Neural cell (in vitro differentiated cells): ENCODE results near the gene NLRP10. TPM values are rescaled to one million over a fixed set of nuclear protein-coding genes. Genes with fewer than 3 reads are reported as not detected.

Experiments
- H2AFZ ChIP-seq: fragments of 200-600, 300-800 bp; sonication (generic), shearing (Covaris generic); 2 replicates; pipeline ENCODE4 v1.6.0; 2014; ENCODE audit warnings: low read depth, mild to moderate bottlenecking, antibody characterized with exemption, low read length, moderate library complexity
- H3F3A ChIP-seq: fragments of 200-600 bp; shearing (Covaris generic); 2 replicates; pipeline ENCODE4 v1.6.1; 2016; ENCODE audit warnings: mild to moderate bottlenecking, moderate library complexity, mixed read lengths, antibody characterized with exemption, low read length; ENCODE audit not compliant: insufficient read depth, poor library complexity, severe bottlenecking
- H3K27ac ChIP-seq: fragments of 200-600, 300-800 bp; sonication (generic), shearing (Covaris generic); 2 replicates; pipeline ENCODE4 v1.5.1; 2014; ENCODE audit warnings: mild to moderate bottlenecking, low read length, moderate library complexity
- H3K27me3 ChIP-seq: fragments of 300-800, 200-600 bp; sonication (generic), shearing (Covaris generic); 2 replicates; pipeline ENCODE4 v1.6.0; 2014; ENCODE audit warnings: mild to moderate bottlenecking, low read depth, low read length, moderate library complexity; ENCODE audit not compliant: insufficient read depth
- H3K36me3 ChIP-seq: fragments of 300-800, 200-600 bp; sonication (generic), shearing (Covaris generic); 2 replicates; pipeline ENCODE4 v1.5.1; 2014; ENCODE audit warnings: mild to moderate bottlenecking, antibody characterized with exemption, low read length, moderate library complexity; ENCODE audit not compliant: insufficient read depth
- H3K4me2 ChIP-seq: fragments of 300-800, 200-600 bp; sonication (generic), shearing (Covaris generic); 2 replicates; pipeline ENCODE4 v1.6.0; 2014; ENCODE audit warnings: mild to moderate bottlenecking, low read length
- H3K4me3 ChIP-seq: fragments of 300-800, 200-600 bp; sonication (generic), shearing (Covaris generic); 2 replicates; pipeline ENCODE4 v1.5.1; 2014; ENCODE audit warnings: mild to moderate bottlenecking, low read length, moderate library complexity
- H3K79me2 ChIP-seq: fragments of 200-600 bp; shearing (Covaris generic); replicated peaks from 2 replicates; pipeline ENCODE4 v1.6.0; 2014; ENCODE audit warnings: mild to moderate bottlenecking, low read length, moderate library complexity; ENCODE audit not compliant: insufficient read depth
- H3K9ac ChIP-seq: fragments of 300-800, 200-600 bp; sonication (generic), shearing (Covaris generic); 2 replicates; pipeline ENCODE4 v1.6.1; 2016; ENCODE audit warnings: mild to moderate bottlenecking, low read length, mixed read lengths
- H3K9me2 ChIP-seq: fragments of 200-600 bp; shearing (Covaris generic); 2 replicates; pipeline ENCODE4 v1.6.1; 2016; ENCODE audit warnings: mild to moderate bottlenecking, low read length, mixed read lengths; ENCODE audit not compliant: insufficient read depth
- H3K9me3 ChIP-seq: fragments of 200-600, 300-800 bp; sonication (generic), shearing (Covaris generic); 2 replicates; pipeline ENCODE4 v1.6.1; 2016; ENCODE audit warnings: mild to moderate bottlenecking, mixed run types, low read length, moderate library complexity, mixed read lengths
- H4K20me1 ChIP-seq: fragments of 200-600 bp; shearing (Covaris generic); 2 replicates; pipeline ENCODE4 v1.6.1; 2016; ENCODE audit warnings: mild to moderate bottlenecking, mixed run types; ENCODE audit not compliant: insufficient read depth
- EP300 ChIP-seq: fragments of 450-650 bp; conservative IDR thresholded peaks from 2 replicates; pipeline ENCODE4 v1.6.1; 2014; ENCODE audit warnings: antibody characterized with exemption, mild to moderate bottlenecking, moderate library complexity; ENCODE audit not compliant: poor library complexity, severe bottlenecking
- EZH2 ChIP-seq: fragments of 200-600, 300-800 bp; shearing (Covaris generic), sonication (generic); IDR thresholded peaks from 2 replicates; pipeline ENCODE4 v1.6.1; 2014; ENCODE audit warnings: antibody characterized with exemption, low read length, borderline replicate concordance, mild to moderate bottlenecking; ENCODE audit not compliant: insufficient read depth, poor library complexity, severe bottlenecking
- MXI1 ChIP-seq: fragments of 450-650 bp; conservative IDR thresholded peaks from 2 replicates; pipeline ENCODE4 v1.6.1; 2014; ENCODE audit warnings: antibody characterized with exemption, mild to moderate bottlenecking; ENCODE audit not compliant: poor library complexity, severe bottlenecking
- POLR2AphosphoS5 ChIP-seq: IDR thresholded peaks from 2 replicates; pipeline ENCODE4 v1.6.1; 2012
- RAD21 ChIP-seq: fragments of 450-650 bp; conservative IDR thresholded peaks from 2 replicates; pipeline ENCODE4 v1.6.1; 2014; ENCODE audit warnings: antibody characterized with exemption, mild to moderate bottlenecking, moderate library complexity
- SMC3 ChIP-seq: fragments of 450-650 bp; conservative IDR thresholded peaks from 2 replicates; pipeline ENCODE4 v1.6.1; 2014; ENCODE audit warnings: antibody characterized with exemption, mild to moderate bottlenecking, moderate library complexity; ENCODE audit not compliant: poor library complexity
- TAF1 ChIP-seq: IDR thresholded peaks from 2 replicates; pipeline ENCODE4 v1.6.1; 2012; ENCODE audit warnings: low read depth
- polyA plus RNA-seq: library from polyadenylated mRNA; depleted of rRNA; stranded (reverse); fragments of >200 nt; gene quantifications from 2 replicates; pipeline ENCODE4 v1.2.3, GENCODE V29; 2014
- TF ChIP-seq, protein P1 (sequence below): fragments of 450-650 bp; IDR thresholded peaks from 2 replicates; pipeline ENCODE4 v1.5.1; 2014; ENCODE audit warnings: antibody characterized with exemption, mild to moderate bottlenecking, moderate library complexity; ENCODE audit not compliant: poor library complexity, severe bottlenecking
- TF ChIP-seq, protein P2 (sequence below): IDR thresholded peaks from 2 replicates; pipeline ENCODE4 v1.6.1; 2012; ENCODE audit warnings: borderline replicate concordance

NLRP10 gene
- polyA plus RNA-seq, 1 donor from 2014 or later, result not detected

DNA sequence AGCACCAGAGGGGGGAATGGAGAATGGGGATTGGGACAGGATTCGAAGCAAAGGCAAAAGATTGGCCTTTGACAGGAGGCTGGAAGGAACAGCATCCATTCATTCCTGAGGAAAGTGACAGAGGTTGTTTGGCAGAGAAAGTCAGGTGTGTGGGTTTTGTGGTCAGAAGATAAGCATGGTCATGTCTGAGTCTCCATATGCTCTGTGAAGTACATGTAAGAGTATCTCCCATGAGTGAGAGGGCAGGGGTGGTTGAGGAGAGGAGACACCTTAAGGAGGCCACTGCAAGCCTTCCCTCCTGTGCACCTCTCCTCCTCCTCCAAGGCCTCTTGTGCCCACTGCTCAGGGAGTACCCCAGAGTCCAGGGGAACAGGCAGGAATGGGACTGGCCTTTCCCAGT is 1.9 kb upstream of the NLRP10 start:
- no peak overlapping the region for H3K4me3 ChIP-seq
- no peaks in the 10 kb centered on the region for H4K20me1 ChIP-seq
- no peak overlapping the region for H3K9ac ChIP-seq
- H3K27me3 ChIP-seq, result no peaks in the 10 kb centered on the region
- H3F3A ChIP-seq, result no peaks in the 10 kb centered on the region
- no peak overlapping the region for H3K27ac ChIP-seq
- H3K4me2 ChIP-seq, result no peak overlapping the region
- no peaks in the 10 kb centered on the region for H3K9me2 ChIP-seq
- H3K36me3 ChIP-seq, result no peaks in the 10 kb centered on the region
- no peaks in the 10 kb centered on the region for H3K9me3 ChIP-seq
- no peak for TF ChIP-seq EZH2
- TF ChIP-seq EP300, result no peak
- no peak for TF ChIP-seq MXI1
- TF ChIP-seq TAF1, result no peak
- no peak for TF ChIP-seq SMC3
- no peak for TF ChIP-seq POLR2AphosphoS5
- TF ChIP-seq RAD21, result no peak
- TF ChIP-seq, protein P1, sequence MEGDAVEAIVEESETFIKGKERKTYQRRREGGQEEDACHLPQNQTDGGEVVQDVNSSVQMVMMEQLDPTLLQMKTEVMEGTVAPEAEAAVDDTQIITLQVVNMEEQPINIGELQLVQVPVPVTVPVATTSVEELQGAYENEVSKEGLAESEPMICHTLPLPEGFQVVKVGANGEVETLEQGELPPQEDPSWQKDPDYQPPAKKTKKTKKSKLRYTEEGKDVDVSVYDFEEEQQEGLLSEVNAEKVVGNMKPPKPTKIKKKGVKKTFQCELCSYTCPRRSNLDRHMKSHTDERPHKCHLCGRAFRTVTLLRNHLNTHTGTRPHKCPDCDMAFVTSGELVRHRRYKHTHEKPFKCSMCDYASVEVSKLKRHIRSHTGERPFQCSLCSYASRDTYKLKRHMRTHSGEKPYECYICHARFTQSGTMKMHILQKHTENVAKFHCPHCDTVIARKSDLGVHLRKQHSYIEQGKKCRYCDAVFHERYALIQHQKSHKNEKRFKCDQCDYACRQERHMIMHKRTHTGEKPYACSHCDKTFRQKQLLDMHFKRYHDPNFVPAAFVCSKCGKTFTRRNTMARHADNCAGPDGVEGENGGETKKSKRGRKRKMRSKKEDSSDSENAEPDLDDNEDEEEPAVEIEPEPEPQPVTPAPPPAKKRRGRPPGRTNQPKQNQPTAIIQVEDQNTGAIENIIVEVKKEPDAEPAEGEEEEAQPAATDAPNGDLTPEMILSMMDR, result no peak
- TF ChIP-seq, protein P2, sequence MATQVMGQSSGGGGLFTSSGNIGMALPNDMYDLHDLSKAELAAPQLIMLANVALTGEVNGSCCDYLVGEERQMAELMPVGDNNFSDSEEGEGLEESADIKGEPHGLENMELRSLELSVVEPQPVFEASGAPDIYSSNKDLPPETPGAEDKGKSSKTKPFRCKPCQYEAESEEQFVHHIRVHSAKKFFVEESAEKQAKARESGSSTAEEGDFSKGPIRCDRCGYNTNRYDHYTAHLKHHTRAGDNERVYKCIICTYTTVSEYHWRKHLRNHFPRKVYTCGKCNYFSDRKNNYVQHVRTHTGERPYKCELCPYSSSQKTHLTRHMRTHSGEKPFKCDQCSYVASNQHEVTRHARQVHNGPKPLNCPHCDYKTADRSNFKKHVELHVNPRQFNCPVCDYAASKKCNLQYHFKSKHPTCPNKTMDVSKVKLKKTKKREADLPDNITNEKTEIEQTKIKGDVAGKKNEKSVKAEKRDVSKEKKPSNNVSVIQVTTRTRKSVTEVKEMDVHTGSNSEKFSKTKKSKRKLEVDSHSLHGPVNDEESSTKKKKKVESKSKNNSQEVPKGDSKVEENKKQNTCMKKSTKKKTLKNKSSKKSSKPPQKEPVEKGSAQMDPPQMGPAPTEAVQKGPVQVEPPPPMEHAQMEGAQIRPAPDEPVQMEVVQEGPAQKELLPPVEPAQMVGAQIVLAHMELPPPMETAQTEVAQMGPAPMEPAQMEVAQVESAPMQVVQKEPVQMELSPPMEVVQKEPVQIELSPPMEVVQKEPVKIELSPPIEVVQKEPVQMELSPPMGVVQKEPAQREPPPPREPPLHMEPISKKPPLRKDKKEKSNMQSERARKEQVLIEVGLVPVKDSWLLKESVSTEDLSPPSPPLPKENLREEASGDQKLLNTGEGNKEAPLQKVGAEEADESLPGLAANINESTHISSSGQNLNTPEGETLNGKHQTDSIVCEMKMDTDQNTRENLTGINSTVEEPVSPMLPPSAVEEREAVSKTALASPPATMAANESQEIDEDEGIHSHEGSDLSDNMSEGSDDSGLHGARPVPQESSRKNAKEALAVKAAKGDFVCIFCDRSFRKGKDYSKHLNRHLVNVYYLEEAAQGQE, result no peak
- H3K79me2 ChIP-seq, result no peaks in the 10 kb centered on the region
- no peak overlapping the region for H2AFZ ChIP-seq

DNA sequence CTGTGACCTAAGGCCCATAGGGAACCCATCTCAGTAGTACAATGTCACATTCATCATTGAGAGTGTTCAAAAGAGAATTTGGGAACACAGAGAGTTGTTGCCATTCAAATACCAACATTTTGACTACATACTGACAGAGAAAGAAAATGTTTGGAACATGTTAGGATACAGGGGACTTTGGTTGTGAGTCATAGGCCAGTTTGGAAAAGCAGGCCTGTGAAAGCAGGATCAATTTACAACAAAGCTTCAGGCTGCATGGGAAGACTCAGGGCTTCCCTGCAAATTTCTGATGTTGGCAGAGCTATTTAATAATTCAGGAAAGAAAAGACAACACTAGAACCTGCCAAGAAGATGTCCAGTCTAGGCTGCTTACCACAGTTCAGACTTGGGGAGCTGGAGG is 374 bp downstream of the NLRP10 start:
- H3K9me2 ChIP-seq, result no peaks in the 10 kb centered on the region
- H3K27ac ChIP-seq, result no peak overlapping the region
- no peak overlapping the region for H3K9ac ChIP-seq
- no peak overlapping the region for H3K4me3 ChIP-seq
- TF ChIP-seq SMC3, result no peak
- no peak for TF ChIP-seq TAF1
- no peak for TF ChIP-seq MXI1
- no peak for TF ChIP-seq RAD21
- TF ChIP-seq, protein P1, result no peak
- TF ChIP-seq POLR2AphosphoS5, result no peak
- TF ChIP-seq EP300, result no peak
- TF ChIP-seq EZH2, result no peak
- TF ChIP-seq, protein P2, result no peak
- H3K27me3 ChIP-seq, result no peaks in the 10 kb centered on the region
- no peak overlapping the region for H3K4me2 ChIP-seq
- H3K36me3 ChIP-seq, result no peaks in the 10 kb centered on the region
- H2AFZ ChIP-seq, result no peak overlapping the region
- H3F3A ChIP-seq, result no peaks in the 10 kb centered on the region
- no peaks in the 10 kb centered on the region for H3K79me2 ChIP-seq
- H4K20me1 ChIP-seq, result no peaks in the 10 kb centered on the region
- no peaks in the 10 kb centered on the region for H3K9me3 ChIP-seq
